ENCODE measurements around the gene TMIGD2.

Gene TMIGD2

GRCh38 chr19:4328243-4328990, 26.2 kb upstream of the TMIGD2 start:
- TF ChIP-seq TOX (CRISPR knock-in tag; IDR thresholded peaks at IDR 0.05; ENCODE audit: borderline replicate concordance) (no peak), ARNTL (CRISPR knock-in tag; IDR thresholded peaks at IDR 0.05; ENCODE audit: borderline replicate concordance, low read depth) (no peak), CSDC2 (CRISPR knock-in tag; IDR thresholded peaks at IDR 0.05) (no peak), ESRRG (CRISPR knock-in tag; IDR thresholded peaks at IDR 0.05) (no peak), RARB (CRISPR knock-in tag; IDR thresholded peaks at IDR 0.05) (no peak), BACH2 (CRISPR knock-in tag; IDR thresholded peaks at IDR 0.05; ENCODE audit: borderline replicate concordance) (no peak), PATZ1 (CRISPR knock-in tag; IDR thresholded peaks at IDR 0.05; ENCODE audit: borderline replicate concordance) (no peak), GLIS3 (CRISPR knock-in tag; IDR thresholded peaks at IDR 0.05) (no peak), POU6F1 (CRISPR knock-in tag; IDR thresholded peaks at IDR 0.05; ENCODE audit: borderline replicate concordance, low read depth) (no peak), ZFP3 (CRISPR knock-in tag; IDR thresholded peaks at IDR 0.05) (no peak), TCF4 (CRISPR knock-in tag; IDR thresholded peaks at IDR 0.05; ENCODE audit: borderline replicate concordance) (no peak), ZNF70 (CRISPR knock-in tag; IDR thresholded peaks at IDR 0.05) (no peak), PPARA (CRISPR knock-in tag; IDR thresholded peaks at IDR 0.05; ENCODE audit: borderline replicate concordance) (no peak), SNAI2 (CRISPR knock-in tag; IDR thresholded peaks at IDR 0.05) (no peak), OSR1 (CRISPR knock-in tag; IDR thresholded peaks at IDR 0.05) (no peak), ZFP30 (CRISPR knock-in tag; IDR thresholded peaks at IDR 0.05) (no peak)
- TF ChIP-seq, protein P1, sequence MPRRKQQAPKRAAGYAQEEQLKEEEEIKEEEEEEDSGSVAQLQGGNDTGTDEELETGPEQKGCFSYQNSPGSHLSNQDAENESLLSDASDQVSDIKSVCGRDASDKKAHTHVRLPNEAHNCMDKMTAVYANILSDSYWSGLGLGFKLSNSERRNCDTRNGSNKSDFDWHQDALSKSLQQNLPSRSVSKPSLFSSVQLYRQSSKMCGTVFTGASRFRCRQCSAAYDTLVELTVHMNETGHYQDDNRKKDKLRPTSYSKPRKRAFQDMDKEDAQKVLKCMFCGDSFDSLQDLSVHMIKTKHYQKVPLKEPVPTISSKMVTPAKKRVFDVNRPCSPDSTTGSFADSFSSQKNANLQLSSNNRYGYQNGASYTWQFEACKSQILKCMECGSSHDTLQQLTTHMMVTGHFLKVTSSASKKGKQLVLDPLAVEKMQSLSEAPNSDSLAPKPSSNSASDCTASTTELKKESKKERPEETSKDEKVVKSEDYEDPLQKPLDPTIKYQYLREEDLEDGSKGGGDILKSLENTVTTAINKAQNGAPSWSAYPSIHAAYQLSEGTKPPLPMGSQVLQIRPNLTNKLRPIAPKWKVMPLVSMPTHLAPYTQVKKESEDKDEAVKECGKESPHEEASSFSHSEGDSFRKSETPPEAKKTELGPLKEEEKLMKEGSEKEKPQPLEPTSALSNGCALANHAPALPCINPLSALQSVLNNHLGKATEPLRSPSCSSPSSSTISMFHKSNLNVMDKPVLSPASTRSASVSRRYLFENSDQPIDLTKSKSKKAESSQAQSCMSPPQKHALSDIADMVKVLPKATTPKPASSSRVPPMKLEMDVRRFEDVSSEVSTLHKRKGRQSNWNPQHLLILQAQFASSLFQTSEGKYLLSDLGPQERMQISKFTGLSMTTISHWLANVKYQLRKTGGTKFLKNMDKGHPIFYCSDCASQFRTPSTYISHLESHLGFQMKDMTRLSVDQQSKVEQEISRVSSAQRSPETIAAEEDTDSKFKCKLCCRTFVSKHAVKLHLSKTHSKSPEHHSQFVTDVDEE (CRISPR knock-in tag; IDR thresholded peaks at IDR 0.05): no peak
- TF ChIP-seq, protein P2, sequence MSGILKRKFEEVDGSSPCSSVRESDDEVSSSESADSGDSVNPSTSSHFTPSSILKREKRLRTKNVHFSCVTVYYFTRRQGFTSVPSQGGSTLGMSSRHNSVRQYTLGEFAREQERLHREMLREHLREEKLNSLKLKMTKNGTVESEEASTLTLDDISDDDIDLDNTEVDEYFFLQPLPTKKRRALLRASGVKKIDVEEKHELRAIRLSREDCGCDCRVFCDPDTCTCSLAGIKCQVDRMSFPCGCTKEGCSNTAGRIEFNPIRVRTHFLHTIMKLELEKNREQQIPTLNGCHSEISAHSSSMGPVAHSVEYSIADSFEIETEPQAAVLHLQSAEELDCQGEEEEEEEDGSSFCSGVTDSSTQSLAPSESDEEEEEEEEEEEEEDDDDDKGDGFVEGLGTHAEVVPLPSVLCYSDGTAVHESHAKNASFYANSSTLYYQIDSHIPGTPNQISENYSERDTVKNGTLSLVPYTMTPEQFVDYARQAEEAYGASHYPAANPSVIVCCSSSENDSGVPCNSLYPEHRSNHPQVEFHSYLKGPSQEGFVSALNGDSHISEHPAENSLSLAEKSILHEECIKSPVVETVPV (CRISPR knock-in tag; IDR thresholded peaks at IDR 0.05): no peak
- ATAC-seq: peak; percentile 86

- no peak for TF ChIP-seq GLIS3 (CRISPR knock-in tag; IDR thresholded peaks at IDR 0.05)
- no peak for TF ChIP-seq ZFP3 (CRISPR knock-in tag; IDR thresholded peaks at IDR 0.05)
- TF ChIP-seq CSDC2 (CRISPR knock-in tag; IDR thresholded peaks at IDR 0.05): no peak
- TF ChIP-seq RARB (CRISPR knock-in tag; IDR thresholded peaks at IDR 0.05): no peak
- TF ChIP-seq, protein P1 (CRISPR knock-in tag; IDR thresholded peaks at IDR 0.05): no peak
- peak; percentile 35 for ATAC-seq
These were observed 25.7 kb upstream of the TMIGD2 start for GRCh38 chr19:4327877-4328242.

Measured in SK-N-SH treated with all-trans-retinoic acid at 6 μM for 48 hours (cell line).